Upper lobe of right lung (tissue), 1 donor: ENCODE results near the gene TTLL1. TPM values are rescaled to one million over a fixed set of nuclear protein-coding genes. Genes with fewer than 3 reads are reported as not detected.

Experiments
- ATAC-seq: fragments of 200-7000 bp; cut with Tn5 transposase; one replicate; pipeline ENCODE4 v1.9.1; 2020; ENCODE audit warnings: mild to moderate bottlenecking, moderate library complexity
- DNase-seq: peaks from one replicate; pipeline ENCODE4 v3.0.0-alpha.2; 2020
- H3K27ac ChIP-seq: fragments of 200-600 bp; one replicate; pipeline ENCODE4 v1.8.0; 2022
- H3K27me3 ChIP-seq: fragments of 200-600 bp; one replicate; pipeline ENCODE4 v1.8.0; 2022; ENCODE audit warnings: mild to moderate bottlenecking
- H3K36me3 ChIP-seq: fragments of 200-600 bp; one replicate; pipeline ENCODE4 v1.8.0; 2022
- H3K4me1 ChIP-seq: fragments of 200-600 bp; one replicate; pipeline ENCODE4 v1.8.0; 2022
- H3K4me3 ChIP-seq: fragments of 200-600 bp; one replicate; pipeline ENCODE4 v1.8.0; 2022; ENCODE audit warnings: mild to moderate bottlenecking
- H3K9me3 ChIP-seq: fragments of 200-600 bp; one replicate; pipeline ENCODE4 v1.8.0; 2022
- intact Hi-C: fragments of 100-400 bp; cut with DNase I; formaldehyde crosslinking; loops from one replicate; pipeline ENCODE4 v1.11.0; 2022
- total RNA-seq: library from RNA; stranded (reverse); fragmentation: NEBNext Ultra II Directional; extraction: Animal tissue kit (Norgen Biotek cat#: 25700); gene quantifications from one replicate; pipeline ENCODE4 v1.2.1, GENCODE V29; 2021
- TF ChIP-seq, protein P1 (sequence below): fragments of 200-600 bp; IDR thresholded peaks from one replicate; pipeline ENCODE4 v1.8.0; 2022; ENCODE audit warnings: antibody characterized with exemption
- donor health status: DM: no; HTN: yes; CAD: no; lungs with severe emphysema.

TTLL1 gene
- total RNA-seq, 1 donor from 2014 or later, result 5.1 TPM

DNA sequence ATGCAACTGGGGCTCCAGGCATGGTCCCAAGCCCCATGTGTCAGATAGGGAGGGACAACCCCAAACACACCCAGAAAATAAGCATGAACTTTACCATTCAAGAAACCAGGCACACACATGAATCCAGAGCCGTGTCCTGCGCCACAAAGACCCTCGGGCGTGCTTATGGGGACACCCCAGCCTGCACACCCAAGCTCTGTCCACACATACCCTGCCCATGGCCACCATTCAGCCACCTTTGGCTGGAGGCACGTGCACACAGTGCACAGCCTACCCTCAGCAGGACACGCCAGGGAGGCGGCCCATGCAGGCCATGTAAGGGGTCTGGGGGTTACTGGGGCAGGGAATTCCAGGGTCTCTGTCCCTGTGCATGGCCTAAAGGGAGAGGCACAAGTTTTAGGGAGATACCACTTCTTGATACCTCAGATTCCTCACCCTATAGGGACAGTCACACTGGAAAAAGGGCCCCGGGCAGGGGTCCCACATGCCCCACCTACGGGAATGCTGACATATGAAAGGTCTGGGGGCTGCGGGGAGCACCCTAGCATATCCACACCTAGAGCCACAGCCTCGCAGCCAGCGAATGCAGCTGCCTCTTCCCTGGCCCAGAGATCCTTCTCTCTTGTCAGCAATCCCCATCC is 94.8 kb downstream of the TTLL1 start:
- ATAC-seq, result peak; percentile 3
- H3K4me3 ChIP-seq, result peak overlapping the region; percentile 33
- intact Hi-C loops, result no loop called here

DNA sequence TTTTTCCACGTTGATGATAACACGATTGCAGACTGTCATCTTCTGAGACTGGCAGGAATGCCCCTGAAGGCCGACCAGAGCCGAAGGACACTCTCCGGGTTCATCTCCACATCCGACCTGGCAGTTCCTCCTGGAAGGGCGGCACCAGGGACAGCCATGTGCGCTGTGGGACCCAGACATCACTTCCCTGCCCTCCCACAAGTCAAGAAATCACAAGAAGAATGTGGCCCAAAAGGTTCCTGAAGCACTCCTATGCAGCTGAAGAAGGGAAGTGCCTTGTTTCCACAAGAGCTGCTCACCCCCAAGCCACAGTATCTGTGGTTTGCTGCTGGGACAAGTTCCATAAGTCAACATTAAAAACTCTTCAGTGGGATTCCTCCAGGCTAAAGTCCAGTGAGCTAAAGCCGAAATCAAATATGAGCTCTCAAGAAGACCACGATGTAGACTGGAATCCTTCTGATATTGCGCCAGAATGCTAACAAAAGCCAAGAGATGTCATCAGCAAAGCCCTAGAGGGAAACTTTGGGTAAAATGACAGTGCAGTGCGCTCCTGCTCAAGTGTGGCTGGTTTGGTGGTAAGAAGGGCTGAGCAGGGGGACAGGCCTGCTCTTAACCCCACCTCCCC is 95.4 kb downstream of the TTLL1 start:
- DNase-seq (no peak), ATAC-seq (peak; percentile 42)
- TF ChIP-seq, protein P1, sequence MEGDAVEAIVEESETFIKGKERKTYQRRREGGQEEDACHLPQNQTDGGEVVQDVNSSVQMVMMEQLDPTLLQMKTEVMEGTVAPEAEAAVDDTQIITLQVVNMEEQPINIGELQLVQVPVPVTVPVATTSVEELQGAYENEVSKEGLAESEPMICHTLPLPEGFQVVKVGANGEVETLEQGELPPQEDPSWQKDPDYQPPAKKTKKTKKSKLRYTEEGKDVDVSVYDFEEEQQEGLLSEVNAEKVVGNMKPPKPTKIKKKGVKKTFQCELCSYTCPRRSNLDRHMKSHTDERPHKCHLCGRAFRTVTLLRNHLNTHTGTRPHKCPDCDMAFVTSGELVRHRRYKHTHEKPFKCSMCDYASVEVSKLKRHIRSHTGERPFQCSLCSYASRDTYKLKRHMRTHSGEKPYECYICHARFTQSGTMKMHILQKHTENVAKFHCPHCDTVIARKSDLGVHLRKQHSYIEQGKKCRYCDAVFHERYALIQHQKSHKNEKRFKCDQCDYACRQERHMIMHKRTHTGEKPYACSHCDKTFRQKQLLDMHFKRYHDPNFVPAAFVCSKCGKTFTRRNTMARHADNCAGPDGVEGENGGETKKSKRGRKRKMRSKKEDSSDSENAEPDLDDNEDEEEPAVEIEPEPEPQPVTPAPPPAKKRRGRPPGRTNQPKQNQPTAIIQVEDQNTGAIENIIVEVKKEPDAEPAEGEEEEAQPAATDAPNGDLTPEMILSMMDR, result no peak
- Histone ChIP-seq H3K9me3 (no peaks in the 10 kb centered on the region), H3K36me3 (no peaks in the 10 kb centered on the region), H3K27ac (peak overlapping the region; percentile 77), H3K27me3 (no peaks in the 10 kb centered on the region), H3K4me1 (peaks cover 67% of the 10 kb centered on the region), H3K4me3 (peak overlapping the region; percentile 33)
- intact Hi-C loops, result no loop called here

More for the DNA sequence above, 94.8 kb downstream of the TTLL1 start:
- Histone ChIP-seq H3K27ac (peak overlapping the region; percentile 77), H3K4me1 (peaks cover 67% of the 10 kb centered on the region), H3K27me3 (no peaks in the 10 kb centered on the region), H3K36me3 (no peaks in the 10 kb centered on the region), H3K9me3 (no peaks in the 10 kb centered on the region)
- TF ChIP-seq, protein P1, result no peak
- DNase-seq, result no peak

DNA sequence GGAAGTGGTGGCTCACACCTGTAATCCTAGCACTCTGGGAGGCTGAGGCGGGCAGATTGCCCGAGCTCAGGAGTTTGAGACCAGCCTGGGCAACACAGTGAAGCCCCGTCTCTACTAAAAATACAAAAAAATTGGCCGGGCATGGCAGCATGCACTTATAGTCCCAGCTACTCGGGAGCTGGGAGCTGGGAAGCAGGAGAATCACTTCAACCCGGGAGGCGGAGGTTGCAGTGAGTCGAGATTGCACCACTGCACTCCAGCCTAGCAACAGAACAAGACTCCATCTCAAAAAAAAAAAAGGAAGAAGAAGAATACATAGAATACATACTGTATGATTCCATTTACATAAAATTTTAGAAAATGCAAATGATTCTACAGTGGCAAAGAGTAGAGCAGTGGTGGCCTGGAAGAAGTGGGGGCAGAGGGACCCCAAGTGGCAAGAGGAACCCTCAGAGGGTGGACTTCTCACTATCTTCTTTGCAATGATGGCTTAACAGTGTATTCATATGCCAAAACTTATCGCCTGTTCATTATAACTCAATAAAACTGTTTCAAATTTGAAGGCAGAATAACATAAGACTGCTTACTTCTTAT is 96.2 kb downstream of the TTLL1 start:
- no peak for DNase-seq

DNA sequence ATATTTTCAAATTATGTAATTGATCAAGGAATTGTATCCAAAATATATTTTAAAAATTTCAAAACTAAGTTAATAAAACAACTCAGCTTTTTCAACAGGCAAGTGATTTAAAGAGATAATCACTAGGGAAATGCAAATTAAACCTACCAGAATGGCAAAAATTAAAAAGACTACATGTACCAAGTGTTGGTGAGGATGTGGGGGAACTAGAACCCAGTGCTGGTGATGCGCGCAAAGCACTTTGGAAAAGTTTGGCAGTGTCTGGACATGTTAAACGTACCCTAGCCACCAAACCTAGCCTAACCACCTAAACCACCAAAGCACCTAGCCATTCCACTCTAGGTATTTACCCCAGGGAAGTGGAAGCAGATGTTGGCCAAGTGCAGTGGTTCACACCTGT is 97.1 kb downstream of the TTLL1 start:
- peaks cover 58% of the 10 kb centered on the region for H3K4me1 ChIP-seq
- TF ChIP-seq, protein P1, result no peak
- DNase-seq, result no peak

More for the DNA sequence above, 96.2 kb downstream of the TTLL1 start:
- TF ChIP-seq, protein P1, result no peak
- Histone ChIP-seq H3K9me3 (no peaks in the 10 kb centered on the region), H3K27ac (peak overlapping the region; percentile 77), H3K4me1 (peaks cover 67% of the 10 kb centered on the region), H3K27me3 (no peaks in the 10 kb centered on the region), H3K36me3 (no peaks in the 10 kb centered on the region), H3K4me3 (no peak overlapping the region)
- intact Hi-C loops, result no loop called here
- ATAC-seq, result no peak

DNA sequence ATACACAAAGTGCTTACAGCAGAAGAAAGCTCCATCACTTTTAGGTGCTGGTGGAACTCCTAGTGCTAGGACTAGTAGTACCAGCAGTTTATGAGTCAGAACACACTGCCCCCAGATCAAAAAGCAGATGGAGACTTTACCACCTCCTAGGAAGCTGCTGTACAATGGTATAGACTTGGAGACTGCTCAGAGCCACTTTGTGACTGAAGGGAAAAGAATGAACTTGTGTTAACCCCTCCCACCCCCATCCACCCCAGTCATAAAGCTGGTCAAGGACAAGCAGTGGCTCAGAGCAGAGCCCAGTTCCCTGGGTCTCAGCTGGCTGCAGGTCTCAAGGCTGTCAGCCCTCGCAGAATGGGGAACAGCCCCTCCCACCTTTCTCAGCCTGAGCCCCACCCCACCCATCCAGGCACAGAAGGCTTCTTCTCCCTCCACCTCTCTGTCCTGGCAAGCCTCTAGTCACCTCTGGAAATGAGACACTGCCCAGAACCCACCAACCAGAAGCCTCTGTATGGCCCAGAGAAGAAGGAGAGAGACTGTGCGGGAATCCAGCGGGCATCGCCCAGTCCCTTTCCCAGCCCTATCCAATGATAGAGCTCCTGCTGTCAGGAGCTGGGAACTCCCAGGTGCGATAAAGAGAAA is 98.1 kb downstream of the TTLL1 start:
- Histone ChIP-seq H3K4me1 (peaks cover 48% of the 10 kb centered on the region), H3K4me3 (no peak overlapping the region), H3K36me3 (no peaks in the 10 kb centered on the region), H3K27ac (no peak overlapping the region), H3K27me3 (no peaks in the 10 kb centered on the region), H3K9me3 (no peaks in the 10 kb centered on the region)
- DNase-seq (no peak), ATAC-seq (no peak)
- TF ChIP-seq, protein P1, result no peak
- intact Hi-C loops, result no loop called here

More for the DNA sequence above, 97.1 kb downstream of the TTLL1 start:
- H3K4me3 ChIP-seq, result no peak overlapping the region
- no peaks in the 10 kb centered on the region for H3K9me3 ChIP-seq
- ATAC-seq, result no peak
- intact Hi-C loops, result no loop called here
- H3K27me3 ChIP-seq, result no peaks in the 10 kb centered on the region
- peak overlapping the region; percentile 77 for H3K27ac ChIP-seq
- no peaks in the 10 kb centered on the region for H3K36me3 ChIP-seq
